Ishikawa (cell line): ENCODE results near the gene NUP54.

Experiments
- CEBPB ChIP-seq: IDR thresholded peaks from 2 replicates; pipeline ENCODE4 v1.6.1; 2012
- CREB1 ChIP-seq: IDR thresholded peaks from 2 replicates; pipeline ENCODE4 v1.6.1; 2012; ENCODE audit warnings: low read depth
- EP300 ChIP-seq: IDR thresholded peaks from 2 replicates; pipeline ENCODE4 v1.6.1; 2012; ENCODE audit warnings: borderline replicate concordance
- FOXM1 ChIP-seq: IDR thresholded peaks from 2 replicates; pipeline ENCODE4 v1.6.1; 2012; ENCODE audit warnings: low read depth, borderline replicate concordance
- RAD21 ChIP-seq: IDR thresholded peaks from 2 replicates; pipeline ENCODE4 v1.6.1; 2012; ENCODE audit warnings: low read depth
- TAF1 ChIP-seq: IDR thresholded peaks from 2 replicates; pipeline ENCODE4 v1.6.1; 2012; ENCODE audit warnings: low read depth, mild to moderate bottlenecking
- TCF12 ChIP-seq: IDR thresholded peaks from 2 replicates; pipeline ENCODE4 v1.6.1; 2012; ENCODE audit warnings: low read depth
- TEAD4 ChIP-seq: IDR thresholded peaks from 2 replicates; pipeline ENCODE4 v1.6.1; 2012
- YY1 ChIP-seq: IDR thresholded peaks from 2 replicates; pipeline ENCODE4 v1.6.1; 2012; ENCODE audit warnings: low read depth
- ZBTB7A ChIP-seq: IDR thresholded peaks from 2 replicates; pipeline ENCODE4 v1.6.1; 2012; ENCODE audit warnings: low read depth
- TF ChIP-seq, protein P1 (sequence below): IDR thresholded peaks from 2 replicates; pipeline ENCODE4 v1.6.1; 2012
- TF ChIP-seq, protein P2 (sequence below): IDR thresholded peaks from 2 replicates; pipeline ENCODE4 v1.6.1; 2012; ENCODE audit warnings: low read depth, mild to moderate bottlenecking

DNA sequence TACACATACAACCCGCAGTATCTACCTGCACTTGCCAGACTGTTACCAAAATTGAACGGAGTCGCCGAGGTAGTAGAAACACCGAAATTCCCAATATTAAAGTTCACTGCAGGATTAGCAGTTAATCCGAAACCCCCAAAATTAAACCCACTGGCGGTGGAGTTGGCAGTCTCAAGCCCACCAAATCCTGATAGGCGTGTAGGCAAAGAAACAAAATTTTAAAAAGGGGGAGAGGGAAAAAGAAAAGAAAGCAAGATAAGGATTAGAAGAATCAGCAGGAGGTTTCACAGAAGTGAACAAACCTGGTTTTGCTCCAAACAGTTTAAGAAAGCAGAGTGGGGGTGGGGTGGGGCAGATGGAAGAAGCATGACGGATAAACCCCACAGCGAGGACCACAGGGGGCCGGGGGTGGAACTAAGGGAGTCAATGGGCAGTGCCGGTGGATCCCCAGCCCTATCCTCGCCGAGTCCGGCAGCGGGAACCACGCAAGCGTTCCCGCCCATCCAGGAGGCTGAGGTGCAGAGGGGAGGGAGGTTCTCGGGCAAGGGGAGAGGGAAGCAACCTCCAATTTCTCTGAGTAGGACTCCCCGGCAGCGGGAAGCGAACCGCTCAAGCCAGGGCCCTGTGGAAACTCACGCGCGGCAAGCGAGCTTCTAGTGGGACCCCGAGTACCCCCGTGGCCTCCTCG lies 599 bp downstream of the NUP54 start:
- TF ChIP-seq TAF1 = no peak
- TF ChIP-seq FOXM1 = no peak
- TF ChIP-seq CREB1 = no peak
- TF ChIP-seq TCF12 = no peak
- TF ChIP-seq EP300 = no peak
- no peak for TF ChIP-seq TEAD4
- no peak; the same call in 1 of the 2 replicates for TF ChIP-seq CEBPB
- no peak for TF ChIP-seq YY1
- TF ChIP-seq, protein P1, sequence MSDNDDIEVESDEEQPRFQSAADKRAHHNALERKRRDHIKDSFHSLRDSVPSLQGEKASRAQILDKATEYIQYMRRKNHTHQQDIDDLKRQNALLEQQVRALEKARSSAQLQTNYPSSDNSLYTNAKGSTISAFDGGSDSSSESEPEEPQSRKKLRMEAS = peak; percentile 33; the same call in 1 of the 2 replicates
- TF ChIP-seq, protein P2, sequence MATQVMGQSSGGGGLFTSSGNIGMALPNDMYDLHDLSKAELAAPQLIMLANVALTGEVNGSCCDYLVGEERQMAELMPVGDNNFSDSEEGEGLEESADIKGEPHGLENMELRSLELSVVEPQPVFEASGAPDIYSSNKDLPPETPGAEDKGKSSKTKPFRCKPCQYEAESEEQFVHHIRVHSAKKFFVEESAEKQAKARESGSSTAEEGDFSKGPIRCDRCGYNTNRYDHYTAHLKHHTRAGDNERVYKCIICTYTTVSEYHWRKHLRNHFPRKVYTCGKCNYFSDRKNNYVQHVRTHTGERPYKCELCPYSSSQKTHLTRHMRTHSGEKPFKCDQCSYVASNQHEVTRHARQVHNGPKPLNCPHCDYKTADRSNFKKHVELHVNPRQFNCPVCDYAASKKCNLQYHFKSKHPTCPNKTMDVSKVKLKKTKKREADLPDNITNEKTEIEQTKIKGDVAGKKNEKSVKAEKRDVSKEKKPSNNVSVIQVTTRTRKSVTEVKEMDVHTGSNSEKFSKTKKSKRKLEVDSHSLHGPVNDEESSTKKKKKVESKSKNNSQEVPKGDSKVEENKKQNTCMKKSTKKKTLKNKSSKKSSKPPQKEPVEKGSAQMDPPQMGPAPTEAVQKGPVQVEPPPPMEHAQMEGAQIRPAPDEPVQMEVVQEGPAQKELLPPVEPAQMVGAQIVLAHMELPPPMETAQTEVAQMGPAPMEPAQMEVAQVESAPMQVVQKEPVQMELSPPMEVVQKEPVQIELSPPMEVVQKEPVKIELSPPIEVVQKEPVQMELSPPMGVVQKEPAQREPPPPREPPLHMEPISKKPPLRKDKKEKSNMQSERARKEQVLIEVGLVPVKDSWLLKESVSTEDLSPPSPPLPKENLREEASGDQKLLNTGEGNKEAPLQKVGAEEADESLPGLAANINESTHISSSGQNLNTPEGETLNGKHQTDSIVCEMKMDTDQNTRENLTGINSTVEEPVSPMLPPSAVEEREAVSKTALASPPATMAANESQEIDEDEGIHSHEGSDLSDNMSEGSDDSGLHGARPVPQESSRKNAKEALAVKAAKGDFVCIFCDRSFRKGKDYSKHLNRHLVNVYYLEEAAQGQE = no peak
- TF ChIP-seq RAD21 = no peak
- no peak for TF ChIP-seq ZBTB7A
